Measurements from ENCODE around the gene HMGN3.

The HMGN3 gene

DNA sequence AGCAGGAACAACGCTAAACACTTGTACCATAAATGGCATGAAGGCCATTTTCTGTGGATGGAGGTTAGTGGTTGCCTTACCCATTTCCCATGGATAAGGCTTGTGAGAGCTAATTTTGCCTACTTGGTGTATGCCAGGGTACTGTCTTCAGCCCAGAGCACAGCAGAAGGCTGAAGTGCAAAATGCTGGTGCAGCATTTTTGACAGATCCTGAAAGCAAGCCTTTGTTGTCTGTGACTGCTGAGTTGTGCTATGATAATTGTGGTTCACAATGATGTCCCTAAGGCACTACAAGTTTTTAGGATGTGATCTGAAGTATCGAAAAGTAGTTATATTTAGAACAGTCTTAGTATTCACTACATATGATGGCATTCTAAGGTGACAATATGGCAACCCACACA is 14.7 kb upstream of the HMGN3 start:
- Mint-ChIP-seq H3K4me1 (ENCODE audit: low read depth) (no peaks in the 10 kb centered on the region), H3K36me3 (ENCODE audit: low read depth) (no peaks in the 10 kb centered on the region), H3K27ac (no peak overlapping the region), H3K27me3 (ENCODE audit: low read depth) (peaks cover 6% of the 10 kb centered on the region), H3K9me3 (no peaks in the 10 kb centered on the region), H3K4me3 (no peak overlapping the region)
- no peak for DNase-seq (ENCODE audit: low spot score)

DNA sequence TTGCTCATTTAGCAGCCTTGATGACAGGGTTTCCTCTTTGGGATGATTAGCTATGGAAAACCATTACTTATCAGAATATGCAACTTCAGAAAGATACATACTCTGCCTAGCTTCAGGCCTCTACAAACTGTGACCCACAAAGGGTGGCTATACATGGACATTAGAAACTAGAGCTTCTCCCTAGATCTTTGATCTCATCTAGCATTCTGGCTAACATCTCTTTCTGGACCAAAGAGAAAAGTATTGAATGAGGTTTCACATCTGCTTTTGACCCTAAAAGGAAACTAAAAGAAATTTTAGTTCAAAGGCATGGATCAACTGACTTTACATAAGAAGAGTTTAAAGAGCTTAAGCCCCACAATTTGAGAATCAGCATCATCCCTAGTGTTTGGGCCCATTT is 12.4 kb upstream of the HMGN3 start:
- no peaks in the 10 kb centered on the region for H3K36me3 Mint-ChIP-seq (ENCODE audit: low read depth)
- H3K4me1 Mint-ChIP-seq (ENCODE audit: low read depth), result no peaks in the 10 kb centered on the region
- no peak overlapping the region for H3K4me3 Mint-ChIP-seq
- H3K9me3 Mint-ChIP-seq, result no peaks in the 10 kb centered on the region
- no peak for DNase-seq (ENCODE audit: low spot score)
- H3K27ac Mint-ChIP-seq, result no peak overlapping the region
- H3K27me3 Mint-ChIP-seq (ENCODE audit: low read depth), result peaks cover 10% of the 10 kb centered on the region

DNA sequence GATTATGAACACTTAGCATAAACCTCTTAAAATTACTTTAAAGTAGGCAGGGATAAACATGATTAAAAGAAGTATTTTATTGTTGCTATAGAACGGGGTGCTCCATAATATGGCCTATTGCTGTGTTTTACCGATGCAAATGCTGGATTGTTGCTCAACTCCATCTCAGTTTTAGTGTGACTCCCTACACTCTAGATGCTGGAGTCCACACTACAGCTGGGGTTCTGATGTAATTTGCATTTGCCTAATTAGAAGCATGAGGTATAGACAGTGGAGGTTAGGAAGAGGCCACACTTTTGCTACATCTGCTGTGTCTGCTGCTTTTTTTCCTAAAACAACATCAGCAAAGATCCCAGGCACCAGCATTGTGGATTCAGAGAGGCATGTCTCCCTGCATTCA is 6.7 kb upstream of the HMGN3 start:
- Mint-ChIP-seq H3K36me3 (ENCODE audit: low read depth) (peaks cover 3% of the 10 kb centered on the region), H3K27me3 (ENCODE audit: low read depth) (peaks cover 12% of the 10 kb centered on the region), H3K4me3 (no peak overlapping the region), H3K4me1 (ENCODE audit: low read depth) (peaks cover 11% of the 10 kb centered on the region), H3K9me3 (no peaks in the 10 kb centered on the region), H3K27ac (no peak overlapping the region)
- DNase-seq (ENCODE audit: low spot score), result no peak

DNA sequence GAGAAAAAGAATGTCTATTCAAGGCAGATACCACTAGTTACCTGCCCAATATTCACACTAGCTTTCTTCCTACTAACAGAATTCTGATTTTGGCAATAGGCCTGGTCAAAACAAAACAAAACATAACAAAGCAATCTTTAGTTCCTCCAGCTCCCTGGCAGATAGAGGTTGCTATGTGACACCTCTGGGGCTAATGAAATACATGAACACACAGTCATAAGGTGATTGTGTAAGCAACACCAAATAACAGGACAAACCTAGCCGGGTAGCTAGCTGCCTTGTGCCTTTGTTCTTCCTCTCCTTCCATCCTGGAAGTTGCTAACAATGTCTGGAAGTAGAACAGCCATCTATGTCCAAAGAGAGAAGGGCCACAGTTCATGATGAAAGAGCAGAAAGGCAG is 6.0 kb upstream of the HMGN3 start:
- peaks cover 12% of the 10 kb centered on the region for H3K4me1 Mint-ChIP-seq (ENCODE audit: low read depth)
- H3K9me3 Mint-ChIP-seq, result no peaks in the 10 kb centered on the region
- no peak for DNase-seq (ENCODE audit: low spot score)
- H3K36me3 Mint-ChIP-seq (ENCODE audit: low read depth), result peaks cover 3% of the 10 kb centered on the region
- H3K27ac Mint-ChIP-seq, result no peak overlapping the region
- peaks cover 12% of the 10 kb centered on the region for H3K27me3 Mint-ChIP-seq (ENCODE audit: low read depth)
- H3K4me3 Mint-ChIP-seq, result no peak overlapping the region

DNA sequence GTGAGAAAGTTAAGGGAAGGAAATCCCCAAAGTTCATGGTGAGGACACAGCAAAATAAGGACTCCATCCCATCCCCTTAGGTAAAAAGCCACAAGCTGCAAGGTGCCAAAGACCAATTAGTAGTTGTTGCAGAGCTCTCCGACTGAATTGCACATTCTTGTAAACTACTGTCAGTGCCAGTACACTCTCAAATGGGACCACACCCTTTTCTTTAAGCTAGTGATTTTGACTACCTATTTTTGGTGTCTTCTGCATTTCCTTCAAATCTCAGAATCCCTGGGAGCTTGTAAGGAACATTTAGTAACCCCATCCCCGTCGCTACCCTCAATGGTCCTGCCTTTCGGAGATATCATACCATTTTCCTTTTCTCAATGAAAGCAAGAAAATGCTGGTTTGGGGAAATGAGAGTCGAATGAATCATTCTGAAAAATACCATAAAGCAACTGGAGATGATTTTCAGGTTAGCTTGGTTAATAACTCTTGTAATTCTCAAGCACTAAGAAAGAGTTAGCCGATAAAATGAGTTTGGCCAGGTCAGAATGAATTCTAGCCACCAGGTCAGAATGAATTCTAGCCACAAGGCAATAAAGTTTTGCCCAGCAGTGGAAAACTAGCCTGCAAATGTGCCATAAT is 5.2 kb upstream of the HMGN3 start:
- no peaks in the 10 kb centered on the region for H3K9me3 Mint-ChIP-seq
- no peak overlapping the region for H3K27ac Mint-ChIP-seq
- H3K4me3 Mint-ChIP-seq, result no peak overlapping the region
- peaks cover 18% of the 10 kb centered on the region for H3K4me1 Mint-ChIP-seq (ENCODE audit: low read depth)
- H3K36me3 Mint-ChIP-seq (ENCODE audit: low read depth), result peaks cover 3% of the 10 kb centered on the region
- H3K27me3 Mint-ChIP-seq (ENCODE audit: low read depth), result peaks cover 8% of the 10 kb centered on the region
- DNase-seq (ENCODE audit: low spot score), result no peak

DNA sequence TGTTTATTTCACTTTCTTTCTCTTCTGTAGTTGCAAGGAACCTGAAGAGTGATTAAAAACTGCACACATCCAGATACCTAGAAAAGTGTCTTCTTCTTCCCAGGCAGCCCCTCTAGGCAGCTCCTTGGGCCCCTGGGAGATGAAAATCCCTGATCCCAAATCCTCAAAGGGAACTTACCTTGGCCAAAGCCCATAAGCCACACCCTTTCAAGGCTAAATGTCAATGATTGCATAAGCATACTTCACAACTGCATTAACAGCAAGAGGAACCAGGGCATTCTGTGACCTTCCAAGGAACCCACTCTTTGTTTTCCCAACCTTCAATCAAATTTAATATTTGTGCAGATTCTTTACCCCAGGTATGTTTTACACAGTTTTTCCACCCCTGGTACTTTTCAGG is 4.4 kb upstream of the HMGN3 start:
- H3K4me3 Mint-ChIP-seq, result no peak overlapping the region
- H3K9me3 Mint-ChIP-seq, result no peaks in the 10 kb centered on the region
- peaks cover 18% of the 10 kb centered on the region for H3K4me1 Mint-ChIP-seq (ENCODE audit: low read depth)
- H3K36me3 Mint-ChIP-seq (ENCODE audit: low read depth), result peaks cover 3% of the 10 kb centered on the region
- H3K27me3 Mint-ChIP-seq (ENCODE audit: low read depth), result peaks cover 8% of the 10 kb centered on the region
- no peak for DNase-seq (ENCODE audit: low spot score)
- H3K27ac Mint-ChIP-seq, result no peak overlapping the region

DNA sequence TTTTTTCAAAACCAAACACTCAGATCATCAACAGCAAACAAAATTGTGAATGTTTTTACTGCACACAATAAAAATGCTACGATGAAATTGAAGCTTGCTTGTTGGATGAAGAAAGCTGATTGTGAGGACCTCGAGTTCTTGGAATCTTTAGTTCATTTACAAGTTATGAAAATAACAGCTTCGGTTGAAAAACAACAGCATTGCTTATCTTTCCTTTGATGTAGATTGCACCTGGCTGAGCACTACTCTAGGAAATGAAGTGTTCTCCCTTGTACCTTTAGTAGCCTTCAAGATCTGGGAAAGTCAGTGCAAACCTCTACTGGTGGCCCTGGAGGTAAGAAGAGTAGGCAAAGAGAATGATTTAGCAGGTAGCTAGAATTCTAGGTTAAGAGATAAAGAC is 2.2 kb upstream of the HMGN3 start:
- no peak for DNase-seq (ENCODE audit: low spot score)
- Mint-ChIP-seq H3K9me3 (no peaks in the 10 kb centered on the region), H3K4me1 (ENCODE audit: low read depth) (peaks cover 25% of the 10 kb centered on the region), H3K4me3 (no peak overlapping the region), H3K27ac (no peak overlapping the region), H3K36me3 (ENCODE audit: low read depth) (peaks cover 3% of the 10 kb centered on the region), H3K27me3 (ENCODE audit: low read depth) (peaks cover 4% of the 10 kb centered on the region)

DNA sequence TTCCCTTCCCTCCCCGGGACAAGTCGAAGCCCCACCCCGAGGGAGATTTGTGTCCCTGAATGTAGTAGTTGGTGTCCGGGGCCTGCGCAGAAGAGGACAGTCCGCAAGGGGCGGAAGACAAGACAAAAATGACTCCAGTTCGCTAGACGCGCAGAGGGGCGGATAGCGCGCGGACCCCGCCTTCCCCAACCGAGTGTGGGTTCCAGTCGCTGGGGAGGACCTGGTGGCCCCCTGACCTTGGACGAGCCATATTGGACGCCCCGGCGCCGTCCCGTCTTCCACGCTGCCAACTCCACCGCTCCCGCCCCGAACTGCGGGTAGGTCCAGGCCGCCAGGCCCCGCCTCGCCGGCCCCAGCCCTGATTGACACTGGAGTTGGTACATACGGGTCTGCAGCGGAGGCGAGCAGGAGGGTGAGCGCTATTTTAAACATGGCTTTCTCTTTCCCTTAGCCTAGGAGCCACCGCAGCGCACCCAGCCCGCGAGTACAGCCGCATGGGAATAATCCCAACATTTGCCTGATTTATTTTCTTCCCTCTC is 802 bp downstream of the HMGN3 start:
- Mint-ChIP-seq H3K9me3 (no peaks in the 10 kb centered on the region), H3K27me3 (ENCODE audit: low read depth) (peaks cover 4% of the 10 kb centered on the region), H3K27ac (peak overlapping the region; percentile 94), H3K4me1 (ENCODE audit: low read depth) (peaks cover 29% of the 10 kb centered on the region), H3K4me3 (peak overlapping the region; percentile 95), H3K36me3 (ENCODE audit: low read depth) (peaks cover 3% of the 10 kb centered on the region)
- peak; percentile 79 for DNase-seq (ENCODE audit: low spot score)

DNA sequence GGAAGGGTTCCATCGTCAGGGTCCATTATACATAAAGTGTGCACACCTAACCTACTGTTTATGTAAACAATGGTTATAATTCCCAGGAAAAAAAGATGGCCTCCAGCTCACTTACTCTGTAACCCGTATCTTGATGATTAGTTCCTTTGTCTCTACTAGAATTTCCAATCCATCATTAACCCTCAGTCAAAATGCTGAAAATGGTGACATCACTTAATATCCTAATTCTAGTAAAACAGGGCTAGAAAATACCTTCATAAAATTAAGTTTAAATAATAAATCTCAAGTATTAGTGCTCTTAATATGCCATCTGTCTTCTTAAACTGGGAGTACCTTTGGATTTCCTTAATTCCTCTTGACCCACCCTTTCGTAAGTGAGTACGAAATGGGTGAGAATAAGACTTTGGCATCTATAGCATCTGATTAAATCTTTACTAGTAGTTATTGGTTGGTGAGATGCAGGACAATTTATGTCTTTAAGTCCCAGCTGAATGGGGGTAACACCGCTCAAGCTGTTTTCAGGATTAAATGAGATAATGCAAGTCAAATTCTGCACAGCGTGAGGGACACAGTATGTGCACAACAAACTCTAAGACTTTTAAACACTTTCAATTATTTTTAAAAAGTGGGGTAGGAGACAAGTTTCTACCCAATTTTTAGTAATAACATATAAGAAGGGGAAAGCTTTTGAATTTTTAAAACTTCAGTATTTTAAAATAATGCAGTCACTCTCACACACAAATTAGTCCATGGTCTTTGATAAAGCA is 1.6 kb downstream of the HMGN3 start:
- H3K4me3 Mint-ChIP-seq, result peak overlapping the region; percentile 95
- H3K36me3 Mint-ChIP-seq (ENCODE audit: low read depth), result no peaks in the 10 kb centered on the region
- peaks cover 2% of the 10 kb centered on the region for H3K27me3 Mint-ChIP-seq (ENCODE audit: low read depth)
- no peak for DNase-seq (ENCODE audit: low spot score)
- no peaks in the 10 kb centered on the region for H3K9me3 Mint-ChIP-seq
- H3K4me1 Mint-ChIP-seq (ENCODE audit: low read depth), result peaks cover 25% of the 10 kb centered on the region
- H3K27ac Mint-ChIP-seq, result peak overlapping the region; percentile 94

DNA sequence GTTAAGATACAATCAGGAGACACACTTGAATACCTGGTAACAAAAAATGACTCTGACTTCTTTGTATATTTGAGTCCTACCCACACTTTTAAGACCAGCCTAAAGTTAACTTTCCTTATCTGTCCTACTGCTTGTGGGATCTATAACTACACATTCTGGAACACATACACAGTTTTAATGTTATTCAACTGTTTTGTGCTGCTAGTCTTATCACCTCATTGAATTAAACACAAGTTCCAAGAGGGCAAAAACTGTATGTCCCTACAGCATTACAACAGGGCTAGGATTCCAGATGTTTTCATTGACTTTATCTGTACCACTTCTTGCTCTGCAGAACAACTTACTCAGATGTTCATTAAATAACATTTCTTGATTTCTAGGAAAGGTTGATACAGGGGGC is 2.8 kb downstream of the HMGN3 start:
- no peaks in the 10 kb centered on the region for H3K36me3 Mint-ChIP-seq (ENCODE audit: low read depth)
- no peak for DNase-seq (ENCODE audit: low spot score)
- no peaks in the 10 kb centered on the region for H3K9me3 Mint-ChIP-seq
- no peak overlapping the region for H3K4me3 Mint-ChIP-seq
- H3K4me1 Mint-ChIP-seq (ENCODE audit: low read depth), result peaks cover 22% of the 10 kb centered on the region
- H3K27me3 Mint-ChIP-seq (ENCODE audit: low read depth), result no peaks in the 10 kb centered on the region
- no peak overlapping the region for H3K27ac Mint-ChIP-seq

DNA sequence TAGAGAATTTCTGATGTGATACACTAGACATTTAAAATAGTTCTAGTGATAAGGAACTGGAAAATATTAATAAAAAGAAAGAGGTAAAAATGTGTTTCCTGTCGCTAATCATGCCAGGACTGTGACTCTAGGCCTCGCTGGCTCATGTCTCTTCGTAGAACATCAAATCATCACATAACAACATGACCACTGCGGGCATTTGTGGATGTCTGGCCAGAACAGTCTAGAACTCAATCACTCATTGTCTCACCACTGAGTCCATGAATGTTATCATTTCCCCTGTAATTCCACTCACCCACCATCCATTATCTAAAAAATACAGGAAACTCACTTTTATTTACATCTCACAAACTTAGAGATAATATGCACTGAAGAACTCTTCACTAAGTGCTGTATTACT is 3.4 kb downstream of the HMGN3 start:
- H3K27ac Mint-ChIP-seq, result no peak overlapping the region

DNA sequence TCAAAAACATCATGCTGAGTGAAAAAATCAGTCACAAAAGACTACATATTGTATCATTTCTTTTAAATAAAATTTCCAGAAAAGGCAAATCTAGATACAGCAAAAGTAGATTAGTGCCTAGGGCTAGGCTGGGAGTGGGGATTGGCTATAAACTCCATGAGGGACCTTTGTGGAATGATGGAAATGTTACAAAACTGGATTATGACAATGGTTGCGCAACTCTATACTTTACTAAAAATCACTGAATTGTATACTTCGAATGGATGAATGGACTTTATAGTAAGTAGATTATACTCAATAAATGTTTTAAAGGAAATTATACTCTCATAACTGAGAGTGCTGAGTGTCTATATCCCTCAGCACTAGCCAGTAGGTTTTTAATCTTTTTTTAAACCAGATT is 4.3 kb downstream of the HMGN3 start:
- Mint-ChIP-seq H3K27me3 (ENCODE audit: low read depth) (no peaks in the 10 kb centered on the region), H3K27ac (no peak overlapping the region), H3K4me3 (no peak overlapping the region), H3K36me3 (ENCODE audit: low read depth) (no peaks in the 10 kb centered on the region), H3K4me1 (ENCODE audit: low read depth) (peaks cover 18% of the 10 kb centered on the region), H3K9me3 (no peaks in the 10 kb centered on the region)
- DNase-seq (ENCODE audit: low spot score), result no peak

More for the DNA sequence above, 3.4 kb downstream of the HMGN3 start:
- H3K36me3 Mint-ChIP-seq (ENCODE audit: low read depth), result no peaks in the 10 kb centered on the region
- H3K4me3 Mint-ChIP-seq, result no peak overlapping the region
- H3K27me3 Mint-ChIP-seq (ENCODE audit: low read depth), result no peaks in the 10 kb centered on the region
- H3K4me1 Mint-ChIP-seq (ENCODE audit: low read depth), result peaks cover 22% of the 10 kb centered on the region
- no peaks in the 10 kb centered on the region for H3K9me3 Mint-ChIP-seq
- no peak for DNase-seq (ENCODE audit: low spot score)

DNA sequence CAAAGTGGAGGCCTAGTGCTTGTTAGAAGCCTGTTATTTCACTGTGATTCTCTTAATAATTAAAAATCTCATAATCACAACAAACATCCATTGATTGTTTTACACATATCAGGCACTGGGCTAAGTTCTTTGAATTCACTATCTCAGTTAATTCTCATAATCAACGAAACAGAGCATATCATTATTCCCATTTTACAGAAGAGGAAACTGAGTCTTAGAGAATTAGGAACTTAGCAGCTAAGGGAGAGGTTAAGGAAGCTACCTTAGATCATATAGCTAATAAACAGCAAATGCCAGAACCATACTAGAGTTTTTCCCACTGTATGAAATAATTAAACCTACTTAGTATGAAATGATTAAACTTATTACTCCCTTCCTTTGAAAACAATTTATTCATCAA is 7.0 kb downstream of the HMGN3 start:
- no peak overlapping the region for H3K27ac Mint-ChIP-seq
- H3K4me1 Mint-ChIP-seq (ENCODE audit: low read depth), result peaks cover 9% of the 10 kb centered on the region
- no peaks in the 10 kb centered on the region for H3K9me3 Mint-ChIP-seq
- no peaks in the 10 kb centered on the region for H3K27me3 Mint-ChIP-seq (ENCODE audit: low read depth)
- H3K4me3 Mint-ChIP-seq, result no peak overlapping the region
- no peak for DNase-seq (ENCODE audit: low spot score)
- H3K36me3 Mint-ChIP-seq (ENCODE audit: low read depth), result no peaks in the 10 kb centered on the region

DNA sequence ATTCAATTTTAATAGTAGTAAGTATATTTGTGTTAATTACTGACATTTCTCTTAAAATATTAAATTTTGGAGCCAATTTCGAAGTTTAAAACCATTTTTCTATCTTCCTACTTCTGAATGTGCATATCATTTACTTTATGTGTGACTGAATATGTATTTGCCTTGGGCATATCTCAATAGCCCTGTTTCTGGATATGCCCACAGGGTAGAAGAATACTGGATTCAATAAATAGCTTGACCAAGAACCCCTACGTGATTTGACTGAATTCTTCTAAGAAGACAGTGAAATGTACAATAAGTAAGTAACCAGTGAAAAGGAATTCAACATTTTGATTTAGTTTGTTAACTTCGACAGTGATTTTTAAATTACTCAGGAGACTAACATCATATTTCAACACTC is 7.8 kb downstream of the HMGN3 start:
- Mint-ChIP-seq H3K9me3 (no peaks in the 10 kb centered on the region), H3K4me1 (ENCODE audit: low read depth) (peaks cover 8% of the 10 kb centered on the region), H3K4me3 (no peak overlapping the region), H3K27ac (no peak overlapping the region), H3K36me3 (ENCODE audit: low read depth) (no peaks in the 10 kb centered on the region), H3K27me3 (ENCODE audit: low read depth) (no peaks in the 10 kb centered on the region)
- DNase-seq (ENCODE audit: low spot score), result no peak

Measured in T-helper 2 cell treated with Interferon-gamma antibody and Interleukin-4, amounts not matched to agents 5 μg/mL and 100 μg/mL, for 36 hours (primary cell).